HG03571 (cell line): ENCODE measurements around the gene CCL11.
"Not testable (repeated sequence)": the region's sequence is repeated elsewhere in the genome, so short reads cannot be mapped to it uniquely, and the experiment has no call there.

Experiments used
- ATAC-seq: cut with Tn5 transposase; IDR thresholded peaks from one replicate; pipeline ENCODE4 v1.9.1; 2021; ENCODE audit not compliant: unreplicated experiment

The CCL11 gene

GRCh38 chr17:34306466-34306865, 20.9 kb downstream of the CCL11 start:
- no peak for ATAC-seq

- no peak for ATAC-seq
Measured at GRCh38 chr17:34307110-34307509, 21.6 kb downstream of the CCL11 start.

GRCh38 chr17:34308371-34308770, 22.8 kb downstream of the CCL11 start:
- ATAC-seq, result no peak

GRCh38 chr17:34311291-34311690, 25.7 kb downstream of the CCL11 start:
- ATAC-seq, result no peak

GRCh38 chr17:34312080-34312479, 26.5 kb downstream of the CCL11 start:
- ATAC-seq, result no peak

- no peak for ATAC-seq
Measured at GRCh38 chr17:34313164-34313563, 27.6 kb downstream of the CCL11 start.

GRCh38 chr17:34314279-34314678, 28.7 kb downstream of the CCL11 start:
- ATAC-seq, result no peak

GRCh38 chr17:34318474-34318873, 32.9 kb downstream of the CCL11 start:
- no peak for ATAC-seq

GRCh38 chr17:34319039-34319483, 33.5 kb downstream of the CCL11 start, which contains the start of gene CCL8:
TSS of gene CCL8 (plus strand) at chr17:34319435. CDS start at chr17:34319502, 67 bp downstream.
- no peak for ATAC-seq

- no peak for ATAC-seq
Measured at GRCh38 chr17:34321964-34322363, 36.4 kb downstream of the CCL11 start.

GRCh38 chr17:34327580-34327979, 42.0 kb downstream of the CCL11 start:
- ATAC-seq, result not testable (repeated sequence)

- no peak for ATAC-seq
Measured at GRCh38 chr17:34337701-34338100, 52.2 kb downstream of the CCL11 start.
